Retinal pigment epithelial cell (primary cell): ENCODE data around the gene NAA10.
A peak's percentile ranks its signal among the peaks of the same experiment; 100 is the strongest.

Experiments
- DNase-seq: peaks from one replicate; pipeline ENCODE4 v3.0.0-alpha.2; 2010; ENCODE audit warnings: low read depth
- H3K4me3 ChIP-seq: 2 replicates; pipeline ENCODE4 v1.5.1; 2011; ENCODE audit warnings: mild to moderate bottlenecking, low read length, control low read depth, moderate library complexity
- TF ChIP-seq, protein P1 (sequence below): conservative IDR thresholded peaks from 2 replicates; pipeline ENCODE4 v1.5.1; 2011; ENCODE audit warnings: low read depth, low read length, control low read depth, inconsistent platforms

Gene NAA10

GRCh38 chrX:153969125-153969903, 34.5 kb upstream of the NAA10 start:
- no peak for DNase-seq
- peak overlapping the region; percentile 95 for H3K4me3 ChIP-seq
- TF ChIP-seq, protein P1, sequence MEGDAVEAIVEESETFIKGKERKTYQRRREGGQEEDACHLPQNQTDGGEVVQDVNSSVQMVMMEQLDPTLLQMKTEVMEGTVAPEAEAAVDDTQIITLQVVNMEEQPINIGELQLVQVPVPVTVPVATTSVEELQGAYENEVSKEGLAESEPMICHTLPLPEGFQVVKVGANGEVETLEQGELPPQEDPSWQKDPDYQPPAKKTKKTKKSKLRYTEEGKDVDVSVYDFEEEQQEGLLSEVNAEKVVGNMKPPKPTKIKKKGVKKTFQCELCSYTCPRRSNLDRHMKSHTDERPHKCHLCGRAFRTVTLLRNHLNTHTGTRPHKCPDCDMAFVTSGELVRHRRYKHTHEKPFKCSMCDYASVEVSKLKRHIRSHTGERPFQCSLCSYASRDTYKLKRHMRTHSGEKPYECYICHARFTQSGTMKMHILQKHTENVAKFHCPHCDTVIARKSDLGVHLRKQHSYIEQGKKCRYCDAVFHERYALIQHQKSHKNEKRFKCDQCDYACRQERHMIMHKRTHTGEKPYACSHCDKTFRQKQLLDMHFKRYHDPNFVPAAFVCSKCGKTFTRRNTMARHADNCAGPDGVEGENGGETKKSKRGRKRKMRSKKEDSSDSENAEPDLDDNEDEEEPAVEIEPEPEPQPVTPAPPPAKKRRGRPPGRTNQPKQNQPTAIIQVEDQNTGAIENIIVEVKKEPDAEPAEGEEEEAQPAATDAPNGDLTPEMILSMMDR = no peak

GRCh38 chrX:153968754-153969124, 33.9 kb upstream of the NAA10 start:
- H3K4me3 ChIP-seq = peak overlapping the region; percentile 95
- DNase-seq = no peak
- TF ChIP-seq, protein P1 = peak; percentile 45

DNA sequence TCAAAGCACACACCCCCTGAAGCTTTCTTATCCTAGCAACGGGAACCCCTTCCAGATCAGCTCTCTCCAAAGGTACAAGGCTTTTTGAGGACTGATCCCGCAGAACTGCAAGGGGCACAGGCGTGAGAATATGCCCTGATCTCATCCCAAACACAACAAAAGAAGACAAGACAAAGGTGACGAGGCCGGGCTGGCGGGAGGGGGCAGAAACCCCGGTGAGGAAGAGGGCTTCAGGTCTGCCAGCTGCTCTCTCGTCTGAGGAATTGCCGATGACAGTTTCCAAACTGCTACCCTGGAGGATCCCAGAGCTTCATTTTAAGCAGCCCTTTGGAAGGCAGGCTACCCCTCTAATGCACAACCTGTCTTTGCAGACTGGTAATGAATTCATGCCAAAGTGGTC, 33.4 kb upstream of the NAA10 start:
- peak overlapping the region; percentile 23 for H3K4me3 ChIP-seq
- no peak for DNase-seq
- TF ChIP-seq, protein P1 = no peak

GRCh38 chrX:153967536-153968224, 32.8 kb upstream of the NAA10 start:
- TF ChIP-seq, protein P1 = no peak
- no peak for DNase-seq
- no peak overlapping the region for H3K4me3 ChIP-seq

- no peak overlapping the region for H3K4me3 ChIP-seq
- TF ChIP-seq, protein P1 = no peak
- DNase-seq = no peak
Observed at GRCh38 chrX:153966841-153967535, 32.2 kb upstream of the NAA10 start.

DNA sequence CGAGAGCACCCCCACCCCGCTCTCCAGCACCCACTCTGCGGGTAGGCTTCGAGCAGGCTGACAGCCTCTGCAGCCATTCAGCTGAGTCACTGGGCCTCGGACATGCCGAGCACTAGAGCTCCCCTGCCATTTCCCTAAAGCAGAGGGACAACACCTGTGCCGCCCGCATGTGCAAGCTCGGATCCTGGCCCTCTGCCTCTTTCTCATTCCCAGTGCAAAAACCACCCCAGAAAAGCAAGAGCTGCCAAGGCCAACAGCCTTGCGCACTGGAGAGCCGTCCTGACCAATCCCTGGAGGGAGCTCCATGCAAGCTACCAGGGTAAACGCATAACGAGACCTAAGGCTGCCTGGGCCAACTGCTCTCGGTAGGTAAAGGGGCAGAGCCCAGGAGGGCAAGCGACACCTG, 31.4 kb upstream of the NAA10 start:
- TF ChIP-seq, protein P1 = no peak
- DNase-seq = no peak
- no peak overlapping the region for H3K4me3 ChIP-seq
